DND-41 (cell line): ENCODE data around the gene TUBB.

ENCODE experiments used
- ATAC-seq: fragments of 200-7000 bp; cut with Tn5 transposase; 3 replicates; pipeline ENCODE4 v1.9.1; 2021; ENCODE audit warnings: low read depth; ENCODE audit not compliant: insufficient read depth
- DNase-seq: peaks from one replicate; pipeline ENCODE4 v3.0.0-alpha.2; 2020
- H2AFZ ChIP-seq: 2 replicates; pipeline ENCODE4 v1.6.0; 2012; ENCODE audit warnings: low read depth, low read length
- H3K27ac ChIP-seq: 2 replicates; pipeline ENCODE4 v1.5.1; 2012; ENCODE audit warnings: low read length, inconsistent platforms
- H3K27me3 ChIP-seq: fragments of 200-600 bp; sonication (generic); 2 replicates; pipeline ENCODE4 v1.6.0; 2012; ENCODE audit warnings: low read length, mild to moderate bottlenecking, inconsistent platforms; ENCODE audit not compliant: insufficient read depth, poor library complexity
- H3K36me3 ChIP-seq: 2 replicates; pipeline ENCODE4 v1.5.1; 2012; ENCODE audit warnings: low read length, inconsistent platforms; ENCODE audit not compliant: insufficient read depth
- H3K4me1 ChIP-seq: 2 replicates; pipeline ENCODE4 v1.5.1; 2012; ENCODE audit warnings: mild to moderate bottlenecking, low read length; ENCODE audit not compliant: insufficient read depth
- H3K4me2 ChIP-seq: 2 replicates; pipeline ENCODE4 v1.6.0; 2012; ENCODE audit warnings: mild to moderate bottlenecking, moderate library complexity, low read length, inconsistent platforms; ENCODE audit not compliant: insufficient read depth
- H3K4me3 ChIP-seq, 2 experiments: fragments of 200-600 bp in 1 of 2; shearing (Covaris generic) in 1 of 2; 2 replicates each; pipeline ENCODE4 v1.5.1; 2012 to 2016; ENCODE audit warnings: inconsistent platforms in 2 of 2, low read length in 2 of 2, mild to moderate bottlenecking in 2 of 2, low read depth in 1 of 2, moderate library complexity in 1 of 2
- H3K79me2 ChIP-seq: 2 replicates; pipeline ENCODE4 v1.6.0; 2012; ENCODE audit warnings: low read length, inconsistent platforms; ENCODE audit not compliant: insufficient read depth
- H3K9ac ChIP-seq: 2 replicates; pipeline ENCODE4 v1.6.0; 2012; ENCODE audit warnings: low read depth, mild to moderate bottlenecking, inconsistent platforms, low read length, moderate library complexity
- H3K9me3 ChIP-seq: 2 replicates; pipeline ENCODE4 v1.5.1; 2012; ENCODE audit warnings: low read length, moderate library complexity, mild to moderate bottlenecking, inconsistent platforms; ENCODE audit not compliant: insufficient read depth, severe bottlenecking
- H4K20me1 ChIP-seq: 2 replicates; pipeline ENCODE4 v1.6.0; 2012; ENCODE audit warnings: low read length; ENCODE audit not compliant: insufficient read depth
- EZH2 ChIP-seq: IDR thresholded peaks from 3 replicates; pipeline ENCODE4 v1.6.1; 2012; ENCODE audit warnings: borderline replicate concordance, low read depth, mild to moderate bottlenecking, moderate library complexity, low read length, inconsistent platforms; ENCODE audit not compliant: severe bottlenecking
- TF ChIP-seq, protein P1 (sequence below): IDR thresholded peaks from 2 replicates; pipeline ENCODE4 v1.5.1; 2012; ENCODE audit warnings: borderline replicate concordance, low read length, moderate library complexity, mild to moderate bottlenecking; ENCODE audit not compliant: poor library complexity, severe bottlenecking; ENCODE audit errors: extremely low read depth

Gene TUBB

DNA sequence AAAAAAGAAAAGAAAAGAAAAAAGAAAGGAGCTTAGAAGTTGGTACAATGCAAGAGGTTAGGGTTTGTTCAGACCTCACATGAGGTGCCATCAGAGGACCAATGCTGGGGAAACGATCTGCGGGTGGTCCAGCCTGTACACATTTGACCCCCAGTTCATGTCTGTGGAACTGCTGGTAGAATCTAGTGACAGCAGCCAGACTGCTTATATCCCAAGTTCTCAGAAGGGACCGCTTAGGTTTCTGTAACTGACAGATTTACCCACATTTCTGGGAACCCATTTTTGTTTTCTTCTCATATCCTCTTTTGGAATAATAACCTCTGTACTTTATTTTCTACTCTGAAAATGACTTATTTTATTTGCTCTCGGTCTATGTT lies 38.4 kb upstream of the TUBB start:
- Histone ChIP-seq H3K9me3 (no peaks in the 10 kb centered on the region), H3K4me3 (peak overlapping the region; percentile 21 to 68; a peak in 3 of 4 replicates), H2AFZ (no peak overlapping the region), H4K20me1 (peaks cover 44% of the 10 kb centered on the region), H3K36me3 (peaks cover 68% of the 10 kb centered on the region), H3K79me2 (peaks cover 86% of the 10 kb centered on the region), H3K4me2 (peak overlapping the region; percentile 95), H3K27me3 (no peaks in the 10 kb centered on the region), H3K9ac (peak overlapping the region; percentile 88), H3K27ac (peak overlapping the region; percentile 94), H3K4me1 (peaks cover 63% of the 10 kb centered on the region)
- no peak for ATAC-seq
- no peak for DNase-seq
- TF ChIP-seq EZH2, result no peak
- TF ChIP-seq, protein P1, sequence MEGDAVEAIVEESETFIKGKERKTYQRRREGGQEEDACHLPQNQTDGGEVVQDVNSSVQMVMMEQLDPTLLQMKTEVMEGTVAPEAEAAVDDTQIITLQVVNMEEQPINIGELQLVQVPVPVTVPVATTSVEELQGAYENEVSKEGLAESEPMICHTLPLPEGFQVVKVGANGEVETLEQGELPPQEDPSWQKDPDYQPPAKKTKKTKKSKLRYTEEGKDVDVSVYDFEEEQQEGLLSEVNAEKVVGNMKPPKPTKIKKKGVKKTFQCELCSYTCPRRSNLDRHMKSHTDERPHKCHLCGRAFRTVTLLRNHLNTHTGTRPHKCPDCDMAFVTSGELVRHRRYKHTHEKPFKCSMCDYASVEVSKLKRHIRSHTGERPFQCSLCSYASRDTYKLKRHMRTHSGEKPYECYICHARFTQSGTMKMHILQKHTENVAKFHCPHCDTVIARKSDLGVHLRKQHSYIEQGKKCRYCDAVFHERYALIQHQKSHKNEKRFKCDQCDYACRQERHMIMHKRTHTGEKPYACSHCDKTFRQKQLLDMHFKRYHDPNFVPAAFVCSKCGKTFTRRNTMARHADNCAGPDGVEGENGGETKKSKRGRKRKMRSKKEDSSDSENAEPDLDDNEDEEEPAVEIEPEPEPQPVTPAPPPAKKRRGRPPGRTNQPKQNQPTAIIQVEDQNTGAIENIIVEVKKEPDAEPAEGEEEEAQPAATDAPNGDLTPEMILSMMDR, result no peak

DNA sequence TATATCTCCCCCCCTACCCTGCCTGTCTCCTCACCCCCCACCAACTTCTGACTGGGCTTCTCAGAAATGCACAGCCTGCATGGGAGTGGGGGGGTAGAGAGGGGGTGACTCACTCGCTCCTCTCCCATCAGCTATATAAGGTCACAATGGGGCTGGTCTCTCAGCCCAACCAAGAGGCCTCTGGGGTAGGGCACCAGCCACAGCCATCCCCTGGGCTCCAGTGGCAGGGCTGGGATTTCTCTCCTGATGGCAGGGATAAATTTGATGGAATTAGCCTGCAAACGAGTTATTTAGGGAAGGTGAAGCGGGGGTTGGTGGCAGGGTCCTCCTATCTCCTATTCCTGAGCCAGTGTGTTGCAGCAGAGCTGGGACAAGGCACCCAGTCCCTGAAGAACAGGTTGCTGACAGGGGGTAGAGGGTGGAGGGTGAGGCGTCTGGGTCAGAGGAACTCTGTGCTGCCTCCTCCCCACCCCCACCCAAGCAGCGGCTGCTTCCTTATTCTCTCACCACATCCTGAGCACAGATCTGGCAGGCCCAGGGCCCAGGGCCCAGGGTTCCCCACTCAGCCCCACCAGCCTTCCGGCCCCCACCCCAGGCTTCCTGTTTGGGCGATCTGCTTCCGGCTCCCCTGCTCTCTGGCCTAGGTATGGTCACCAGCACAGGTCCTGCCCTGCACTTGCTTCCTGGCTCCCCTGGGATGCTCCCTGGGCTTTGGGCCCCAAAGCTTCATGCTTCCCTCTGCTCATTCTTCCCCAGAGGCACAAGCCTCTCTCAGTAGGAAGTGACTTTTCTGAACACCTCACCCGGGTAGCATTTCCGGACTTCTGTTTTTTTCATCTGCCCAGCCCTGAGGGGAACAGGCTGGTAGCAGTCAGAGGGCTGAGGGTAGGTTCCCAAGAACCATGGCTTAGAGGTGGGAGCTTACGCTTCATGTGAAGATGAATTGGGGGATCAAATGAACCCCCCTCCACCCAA lies 37.7 kb upstream of the TUBB start:
- Histone ChIP-seq H3K27me3 (no peaks in the 10 kb centered on the region), H4K20me1 (peaks cover 44% of the 10 kb centered on the region), H3K4me3 (peak overlapping the region; percentile 65 to 68), H3K27ac (peak overlapping the region; percentile 94), H3K4me2 (peak overlapping the region; percentile 95), H3K36me3 (peaks cover 62% of the 10 kb centered on the region), H3K4me1 (peaks cover 69% of the 10 kb centered on the region), H3K9me3 (no peaks in the 10 kb centered on the region), H2AFZ (peak overlapping the region; percentile 62; the same call in 1 of the 2 replicates), H3K9ac (peak overlapping the region; percentile 88), H3K79me2 (peaks cover 92% of the 10 kb centered on the region)
- TF ChIP-seq, protein P1, result no peak
- TF ChIP-seq EZH2, result no peak
- DNase-seq, result peak; percentile 96
- ATAC-seq, result peak; percentile 70

DNA sequence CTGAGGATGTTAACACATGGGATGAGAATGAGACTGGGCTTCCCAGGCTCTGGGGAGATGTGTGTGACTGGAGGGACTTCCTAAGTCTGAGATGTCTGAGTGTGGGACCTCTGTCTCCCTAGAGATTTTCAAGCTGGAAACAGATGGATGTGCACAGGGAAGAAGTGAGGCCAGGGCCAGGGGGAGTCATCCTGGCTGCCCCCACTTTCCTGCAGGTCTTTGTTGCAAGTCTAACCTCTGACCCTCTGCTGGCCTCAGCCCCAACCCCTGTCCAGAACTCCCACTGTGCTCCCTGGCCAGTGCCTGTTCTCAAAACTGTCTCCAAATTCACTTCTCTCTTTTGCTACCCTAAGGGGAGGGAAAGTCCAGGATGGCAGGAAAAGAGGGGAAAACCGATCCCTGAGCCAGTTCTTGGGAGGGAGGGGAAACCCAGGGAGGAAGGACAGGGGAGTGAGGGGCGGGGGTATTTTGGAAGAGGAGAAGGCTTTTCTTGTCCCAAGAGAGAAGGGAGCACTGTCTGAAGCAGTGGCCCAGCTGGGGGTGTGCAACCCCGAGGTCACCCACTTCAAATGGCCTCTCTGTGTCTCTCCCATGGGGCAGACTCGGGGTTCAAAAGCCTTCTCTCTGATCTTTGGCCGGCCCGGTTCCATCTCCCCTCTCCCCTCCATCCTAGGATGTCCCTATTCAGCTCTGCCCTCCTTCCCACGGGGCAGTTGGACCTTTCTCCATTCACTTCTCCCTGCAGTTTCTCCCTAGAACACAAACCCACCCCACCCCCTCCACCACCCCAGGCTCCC lies 36.8 kb upstream of the TUBB start:
- Histone ChIP-seq H3K4me2 (peak overlapping the region; percentile 95), H3K36me3 (peaks cover 57% of the 10 kb centered on the region), H3K27ac (peak overlapping the region; percentile 94), H2AFZ (no peak overlapping the region), H4K20me1 (peaks cover 44% of the 10 kb centered on the region), H3K9me3 (no peaks in the 10 kb centered on the region), H3K9ac (peak overlapping the region; percentile 88), H3K79me2 (peaks cover 95% of the 10 kb centered on the region), H3K4me1 (peaks cover 77% of the 10 kb centered on the region), H3K4me3 (peak overlapping the region; percentile 65 to 68), H3K27me3 (no peaks in the 10 kb centered on the region)
- TF ChIP-seq EZH2, result no peak
- DNase-seq (peak; percentile 16), ATAC-seq (no peak)

DNA sequence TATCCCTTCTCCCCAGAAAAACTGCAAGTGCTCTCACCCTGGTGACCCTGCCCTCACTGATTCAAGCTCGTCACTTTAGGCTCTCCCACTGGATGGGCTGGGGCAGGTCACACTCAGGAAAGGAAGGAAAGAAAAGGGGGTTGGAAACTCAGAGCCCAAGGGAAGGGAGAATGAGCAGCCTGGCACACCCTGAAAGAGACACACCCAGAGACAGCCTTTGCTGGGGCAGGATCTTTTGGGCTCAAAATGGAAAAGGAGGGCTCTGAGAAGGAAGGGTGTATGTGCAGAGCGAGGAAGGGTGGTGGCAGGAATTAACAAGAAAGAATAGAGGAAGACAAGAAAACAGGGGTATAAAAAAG lies 36.2 kb upstream of the TUBB start:
- ATAC-seq, result no peak
- Histone ChIP-seq H3K4me2 (peak overlapping the region; percentile 95), H3K9ac (peak overlapping the region; percentile 88), H3K9me3 (no peaks in the 10 kb centered on the region), H3K27me3 (no peaks in the 10 kb centered on the region), H4K20me1 (peaks cover 44% of the 10 kb centered on the region), H3K4me3 (peak overlapping the region; percentile 65 to 68), H2AFZ (no peak overlapping the region), H3K4me1 (peaks cover 80% of the 10 kb centered on the region), H3K79me2 (peaks cover 95% of the 10 kb centered on the region), H3K27ac (peak overlapping the region; percentile 94), H3K36me3 (peaks cover 51% of the 10 kb centered on the region)
- peak; percentile 25 for DNase-seq
- no peak for TF ChIP-seq EZH2
- TF ChIP-seq, protein P1, result no peak
